HG03159 (cell line): ENCODE data around the gene GRIA3.
"Not testable (repeated sequence)": the region's sequence is repeated elsewhere in the genome, so short reads cannot be mapped to it uniquely, and the experiment has no call there.

Experiments used
- ATAC-seq: cut with Tn5 transposase; IDR thresholded peaks from one replicate; pipeline ENCODE4 v1.9.1; 2021; ENCODE audit warnings: mild to moderate bottlenecking, moderate library complexity; ENCODE audit not compliant: unreplicated experiment

The GRIA3 gene

GRCh38 chrX:123337886-123338639, 154.0 kb downstream of the GRIA3 start:
- no peak for ATAC-seq

DNA sequence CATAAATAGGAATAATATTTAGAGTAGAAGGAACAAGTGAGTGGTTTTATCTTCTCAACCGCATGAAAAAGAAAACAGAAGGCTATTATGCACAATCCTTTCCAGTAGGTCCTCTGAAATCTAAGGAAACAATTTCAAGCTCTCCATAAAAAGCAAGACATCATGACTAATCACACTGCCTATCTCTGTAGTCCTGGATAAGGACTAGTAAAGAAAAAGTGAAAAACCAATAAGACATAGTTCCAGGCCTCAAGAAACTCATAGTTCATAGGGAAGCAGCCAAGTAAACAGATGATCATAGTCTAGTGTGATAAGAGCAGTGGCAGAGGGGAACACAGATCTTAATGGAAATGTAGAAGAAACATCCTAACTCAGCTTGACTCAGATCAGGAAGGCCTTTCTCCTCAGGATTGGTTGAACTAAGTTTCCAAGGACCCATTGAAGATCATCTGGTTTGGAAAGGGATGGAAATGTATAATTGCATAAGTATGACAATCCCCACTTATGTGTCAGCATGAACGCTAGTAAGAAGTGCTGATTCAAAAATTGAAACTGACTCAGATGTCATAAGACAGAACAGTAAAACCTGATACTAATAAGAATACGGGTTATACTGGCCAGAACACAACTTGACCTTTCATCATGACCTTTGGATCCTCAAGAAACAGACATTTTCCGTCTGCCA, 155.3 kb downstream of the GRIA3 start:
- ATAC-seq: no peak

GRCh38 chrX:123340696-123341095, 156.6 kb downstream of the GRIA3 start:
- ATAC-seq: no peak

GRCh38 chrX:123348468-123348867, 164.4 kb downstream of the GRIA3 start:
- no peak for ATAC-seq

DNA sequence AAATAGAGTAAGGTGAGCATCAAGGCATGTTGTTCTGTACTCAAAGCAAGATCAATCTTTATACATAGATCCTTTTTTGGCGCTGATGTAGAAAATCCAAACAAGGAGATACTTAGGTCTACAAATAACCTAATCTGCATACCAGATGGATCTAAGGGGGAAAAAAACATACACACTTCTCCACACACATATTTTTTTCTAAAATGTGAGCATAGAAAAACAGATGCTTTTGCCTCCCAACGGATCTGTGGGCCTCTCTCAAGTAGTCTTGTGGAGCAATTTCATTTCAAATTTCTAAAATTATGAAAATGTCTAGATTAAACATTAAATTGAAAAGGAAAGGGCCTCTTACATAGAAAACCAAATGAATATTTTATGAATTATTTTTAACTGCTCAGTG, 166.1 kb downstream of the GRIA3 start:
- no peak for ATAC-seq

DNA sequence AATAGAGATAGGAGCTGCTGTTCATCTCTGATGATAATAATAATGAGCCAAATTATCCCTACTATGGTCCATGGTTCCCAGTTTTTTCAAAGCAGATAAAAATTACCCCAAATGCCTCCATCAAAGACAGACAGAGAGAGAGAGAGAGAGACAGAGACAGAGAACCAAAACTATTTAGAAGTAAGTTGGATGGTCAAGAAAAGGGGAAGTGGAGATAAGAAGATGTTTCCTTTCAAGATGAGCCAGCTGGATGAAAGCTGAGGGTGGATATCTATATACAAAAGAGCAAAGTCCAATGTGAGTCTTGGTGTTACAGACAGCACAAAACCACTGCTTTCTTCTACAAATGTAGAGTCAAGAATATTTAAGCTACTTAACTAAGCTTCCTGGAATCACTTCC, 173.9 kb downstream of the GRIA3 start:
- ATAC-seq: peak; percentile 98

- ATAC-seq: peak; percentile 1
Observed at GRCh38 chrX:123358457-123358856, 174.4 kb downstream of the GRIA3 start.

DNA sequence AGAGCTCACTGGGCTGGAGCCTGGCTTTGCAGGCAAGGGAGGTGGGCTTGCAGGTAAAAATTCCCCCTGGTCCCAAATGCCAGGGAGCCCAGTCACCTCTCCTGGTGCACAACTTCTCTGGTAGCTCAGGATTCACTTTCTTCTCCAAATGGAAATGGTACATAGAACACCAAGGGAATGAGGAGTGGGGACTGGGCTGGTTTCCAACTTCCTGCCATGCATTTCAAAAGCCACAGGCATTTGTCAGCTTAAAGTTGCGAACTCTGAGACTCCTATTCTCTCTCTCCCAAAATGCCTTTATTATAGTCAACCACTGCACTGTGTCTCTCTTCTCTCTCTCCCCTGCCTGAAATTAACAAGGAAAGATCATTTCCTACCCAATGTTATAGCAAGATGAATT, 177.3 kb downstream of the GRIA3 start:
- no peak for ATAC-seq

- ATAC-seq: not testable (repeated sequence)
Observed at GRCh38 chrX:123386196-123386595, 202.1 kb downstream of the GRIA3 start.

DNA sequence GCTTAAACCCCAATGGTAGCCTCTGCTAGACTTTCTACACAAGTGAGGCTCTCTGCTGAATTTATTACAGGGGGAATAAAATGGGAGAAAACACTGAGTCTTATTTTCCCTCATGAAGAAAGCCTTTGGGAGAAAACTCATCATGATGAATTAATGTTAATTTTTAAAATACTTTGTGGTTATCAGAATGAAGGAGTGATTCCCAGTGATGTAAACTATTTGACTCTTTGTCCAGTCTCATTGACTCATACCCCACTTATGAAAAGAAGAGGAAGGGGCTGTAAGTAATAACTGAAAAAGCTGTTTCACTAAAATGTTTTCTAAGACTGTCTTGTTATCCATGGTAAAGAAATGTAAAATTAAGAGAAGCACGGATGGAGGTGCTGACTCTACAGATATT, 208.8 kb downstream of the GRIA3 start:
- ATAC-seq: no peak

DNA sequence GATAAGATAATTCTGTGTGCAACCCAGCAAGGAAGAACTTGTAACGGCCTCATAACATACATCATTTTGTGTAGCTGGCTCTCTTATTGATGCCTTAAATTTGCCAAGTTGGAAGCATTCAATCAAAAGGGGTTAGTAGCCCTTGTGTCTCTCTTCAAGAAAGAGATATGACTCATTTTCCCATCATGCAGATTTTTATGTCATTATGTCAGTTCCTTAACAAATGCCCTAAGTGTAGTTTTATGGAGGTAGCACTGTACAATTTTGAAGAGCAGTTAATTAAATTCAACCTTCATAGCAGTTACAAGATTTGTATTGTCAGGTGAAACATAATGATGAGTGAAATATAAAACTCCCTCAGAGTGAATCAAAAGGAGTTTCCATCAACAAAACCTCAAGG, 215.6 kb downstream of the GRIA3 start:
- ATAC-seq: no peak

DNA sequence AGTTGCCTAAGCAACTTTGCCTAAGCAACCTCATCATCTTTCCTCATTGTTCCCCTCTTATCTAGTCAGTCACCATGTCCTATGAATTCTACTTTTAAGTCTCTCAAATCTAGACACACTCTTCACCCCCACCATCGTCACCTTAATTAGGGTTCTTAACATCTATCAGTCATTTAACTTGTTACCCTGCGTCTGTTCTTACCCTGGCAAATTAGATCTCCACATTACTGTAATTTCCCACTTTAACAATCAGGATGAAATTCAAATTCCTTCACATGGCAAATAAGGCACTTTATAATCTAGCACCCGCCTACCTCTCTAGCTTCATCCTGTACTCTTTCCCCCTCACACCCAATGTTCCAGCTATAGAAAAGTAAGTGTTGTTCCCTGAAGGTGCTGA, 221.2 kb downstream of the GRIA3 start:
- ATAC-seq: no peak

- ATAC-seq: peak; percentile 43
Observed at GRCh38 chrX:123408821-123409737, 225.0 kb downstream of the GRIA3 start.

DNA sequence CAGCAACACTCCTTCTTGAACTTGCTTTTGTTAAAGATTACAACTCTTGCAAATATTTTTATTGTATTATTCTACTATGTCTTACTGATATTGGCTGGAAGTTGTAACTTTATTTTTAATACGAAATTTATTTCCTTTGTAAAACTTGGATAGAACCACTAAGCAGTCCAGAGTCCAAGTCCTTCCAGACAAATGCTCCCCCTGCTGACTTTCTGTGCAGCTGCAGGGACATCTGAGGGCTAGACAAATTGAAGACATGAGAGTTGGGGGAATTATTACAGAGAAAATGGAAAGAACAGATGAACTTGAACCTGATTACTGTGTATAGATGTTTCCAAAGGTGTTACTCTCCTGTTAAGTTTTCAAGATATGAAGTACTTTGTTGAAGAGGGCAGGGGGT, 238.8 kb downstream of the GRIA3 start:
- no peak for ATAC-seq

- ATAC-seq: peak; percentile 94
Observed at GRCh38 chrX:123424546-123424945, 240.5 kb downstream of the GRIA3 start.

GRCh38 chrX:123425471-123425870, 241.4 kb downstream of the GRIA3 start:
- no peak for ATAC-seq

DNA sequence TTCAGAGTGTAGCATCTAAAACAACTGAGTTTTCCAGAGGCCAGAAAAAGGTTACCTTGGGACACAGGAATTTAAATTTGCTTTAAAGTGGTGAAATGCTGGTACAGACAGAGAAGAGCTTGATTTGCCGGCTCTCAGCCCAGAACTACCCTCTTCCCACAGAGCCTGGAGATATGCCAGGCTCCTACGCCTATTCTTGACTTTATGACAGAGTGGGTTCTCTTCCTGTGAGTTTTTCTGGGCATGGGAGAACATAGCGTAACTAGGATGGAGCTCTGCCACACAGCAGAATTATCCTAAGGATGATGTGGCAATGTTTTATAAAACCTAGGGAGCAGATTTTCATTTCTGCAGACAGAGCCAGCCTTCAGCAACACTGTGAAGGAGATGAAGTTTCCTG, 241.8 kb downstream of the GRIA3 start:
- no peak for ATAC-seq

- no peak for ATAC-seq
Observed at GRCh38 chrX:123432361-123433150, 248.5 kb downstream of the GRIA3 start.

DNA sequence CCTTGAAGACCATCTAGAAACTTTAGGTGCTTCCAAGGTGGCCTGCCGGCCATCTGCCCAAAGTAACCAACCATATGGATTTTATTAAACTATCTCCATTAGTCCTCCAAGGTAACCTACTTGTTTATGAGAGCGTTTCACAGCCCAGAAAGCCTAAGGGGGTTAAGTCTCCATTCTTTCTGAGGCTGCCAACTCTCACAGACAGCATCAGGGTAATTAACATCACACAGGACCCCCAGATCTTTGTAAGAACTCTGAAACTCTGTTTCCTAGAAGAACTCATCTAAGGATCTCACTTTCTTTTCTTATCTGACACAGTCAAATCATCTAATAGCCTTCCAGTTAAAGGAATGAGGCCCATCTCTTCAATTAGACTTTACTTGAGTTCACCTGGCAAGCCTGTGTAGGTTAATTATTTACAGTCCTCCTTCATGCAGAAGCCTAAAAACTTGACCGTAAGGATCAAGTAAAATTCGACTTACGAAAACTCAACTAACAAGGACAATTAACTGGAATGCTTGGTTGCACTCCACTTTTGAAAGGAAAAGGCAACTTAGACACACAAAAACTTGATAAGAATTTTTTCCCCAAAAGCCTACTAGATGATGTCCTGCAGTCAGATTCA, 252.5 kb downstream of the GRIA3 start:
- ATAC-seq: no peak

DNA sequence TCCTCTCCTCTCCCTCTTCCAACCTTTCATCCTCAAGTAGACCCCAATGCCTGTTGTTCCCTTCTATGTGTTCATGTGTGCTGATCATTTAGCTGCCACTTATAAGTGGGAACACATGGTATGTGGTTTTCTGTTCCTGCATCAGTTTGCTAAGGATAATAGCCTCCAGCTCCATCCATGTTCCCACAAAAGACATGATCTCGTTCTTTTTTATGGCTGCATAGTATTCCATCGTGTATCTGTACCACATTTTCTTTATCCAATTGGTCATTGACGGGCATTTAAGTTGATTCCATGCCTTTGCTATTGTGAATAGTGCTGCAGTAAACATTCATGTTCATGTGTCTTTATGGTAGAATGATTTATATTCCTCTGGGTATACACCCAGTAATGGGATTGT, 255.8 kb downstream of the GRIA3 start:
- ATAC-seq: not testable (repeated sequence)
